Medulla oblongata (tissue), 1 donor: ENCODE data around the gene SFSWAP.
"Not testable (repeated sequence)": the region's sequence is repeated elsewhere in the genome, so short reads cannot be mapped to it uniquely, and the experiment has no call there.

Source experiments
- DNase-seq: peaks from one replicate; pipeline ENCODE4 v3.0.0-alpha.2; 2015; ENCODE audit errors: extremely low spot score

SFSWAP gene

GRCh38 chr12:131710464-131711457, at the start of gene SFSWAP:
SFSWAP (plus strand) TSS chr12:131711090; CDS start chr12:131711230, 140 bp downstream.
- peak; percentile 74 for DNase-seq

- DNase-seq: not testable (repeated sequence)
Observed at GRCh38 chr12:131661170-131661985, 49.5 kb upstream of the SFSWAP start.

GRCh38 chr12:131661986-131662288, 49.0 kb upstream of the SFSWAP start:
- DNase-seq: not testable (repeated sequence)

GRCh38 chr12:131662346-131662745, 48.5 kb upstream of the SFSWAP start:
- DNase-seq: not testable (repeated sequence)

GRCh38 chr12:131665666-131666065, 45.2 kb upstream of the SFSWAP start:
- not testable (repeated sequence) for DNase-seq

GRCh38 chr12:131666486-131666885, 44.4 kb upstream of the SFSWAP start:
- DNase-seq: not testable (repeated sequence)

GRCh38 chr12:131666978-131667601, 43.8 kb upstream of the SFSWAP start:
- peak; percentile 15 for DNase-seq

GRCh38 chr12:131671276-131671675, 39.6 kb upstream of the SFSWAP start:
- no peak for DNase-seq

GRCh38 chr12:131671871-131672270, 39.0 kb upstream of the SFSWAP start:
- no peak for DNase-seq

- no peak for DNase-seq
Observed at GRCh38 chr12:131672311-131672940, 38.5 kb upstream of the SFSWAP start.

GRCh38 chr12:131672941-131673887, 37.7 kb upstream of the SFSWAP start:
- peak; percentile 21 for DNase-seq

- DNase-seq: no peak
Observed at GRCh38 chr12:131673888-131674257, 37.0 kb upstream of the SFSWAP start.

GRCh38 chr12:131674373-131674772, 36.5 kb upstream of the SFSWAP start:
- DNase-seq: no peak

GRCh38 chr12:131675126-131676080, 35.5 kb upstream of the SFSWAP start:
- DNase-seq: no peak

GRCh38 chr12:131676544-131676943, 34.3 kb upstream of the SFSWAP start:
- no peak for DNase-seq

GRCh38 chr12:131677067-131677466, 33.8 kb upstream of the SFSWAP start:
- DNase-seq: not testable (repeated sequence)

GRCh38 chr12:131677699-131678098, 33.2 kb upstream of the SFSWAP start:
- no peak for DNase-seq

- DNase-seq: not testable (repeated sequence)
Observed at GRCh38 chr12:131678389-131679181, 32.3 kb upstream of the SFSWAP start.
